Measurements from ENCODE around the gene PSME2.

Gene PSME2

DNA sequence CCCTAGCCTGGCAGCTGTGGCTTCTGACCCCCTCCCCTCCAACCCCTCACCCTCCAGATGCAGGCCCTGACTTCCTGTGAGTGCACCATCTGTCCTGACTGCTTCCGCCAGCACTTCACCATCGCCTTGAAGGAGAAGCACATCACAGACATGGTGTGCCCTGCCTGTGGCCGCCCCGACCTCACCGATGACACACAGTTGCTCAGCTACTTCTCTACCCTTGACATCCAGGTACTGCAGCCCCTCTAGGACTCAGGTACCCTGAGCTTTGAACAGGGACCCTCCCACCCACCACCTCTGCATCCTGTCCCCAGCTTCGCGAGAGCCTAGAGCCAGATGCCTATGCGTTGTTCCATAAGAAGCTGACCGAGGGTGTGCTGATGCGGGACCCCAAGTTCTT is 8.7 kb upstream of the PSME2 start:
- TF ChIP-seq, protein P1, sequence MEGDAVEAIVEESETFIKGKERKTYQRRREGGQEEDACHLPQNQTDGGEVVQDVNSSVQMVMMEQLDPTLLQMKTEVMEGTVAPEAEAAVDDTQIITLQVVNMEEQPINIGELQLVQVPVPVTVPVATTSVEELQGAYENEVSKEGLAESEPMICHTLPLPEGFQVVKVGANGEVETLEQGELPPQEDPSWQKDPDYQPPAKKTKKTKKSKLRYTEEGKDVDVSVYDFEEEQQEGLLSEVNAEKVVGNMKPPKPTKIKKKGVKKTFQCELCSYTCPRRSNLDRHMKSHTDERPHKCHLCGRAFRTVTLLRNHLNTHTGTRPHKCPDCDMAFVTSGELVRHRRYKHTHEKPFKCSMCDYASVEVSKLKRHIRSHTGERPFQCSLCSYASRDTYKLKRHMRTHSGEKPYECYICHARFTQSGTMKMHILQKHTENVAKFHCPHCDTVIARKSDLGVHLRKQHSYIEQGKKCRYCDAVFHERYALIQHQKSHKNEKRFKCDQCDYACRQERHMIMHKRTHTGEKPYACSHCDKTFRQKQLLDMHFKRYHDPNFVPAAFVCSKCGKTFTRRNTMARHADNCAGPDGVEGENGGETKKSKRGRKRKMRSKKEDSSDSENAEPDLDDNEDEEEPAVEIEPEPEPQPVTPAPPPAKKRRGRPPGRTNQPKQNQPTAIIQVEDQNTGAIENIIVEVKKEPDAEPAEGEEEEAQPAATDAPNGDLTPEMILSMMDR (IDR thresholded peaks at IDR 0.05; ENCODE audit: low read depth, low read length), result no peak
- H3K4me3 ChIP-seq (ENCODE audit: low read depth, low read length), result no peak overlapping the region
- in situ Hi-C loops (cut with HindIII; ENCODE audit: low sequenced_read_pairs), result no loop called here
- DNase-seq (ENCODE audit: low read depth, low spot score), result no peak

DNA sequence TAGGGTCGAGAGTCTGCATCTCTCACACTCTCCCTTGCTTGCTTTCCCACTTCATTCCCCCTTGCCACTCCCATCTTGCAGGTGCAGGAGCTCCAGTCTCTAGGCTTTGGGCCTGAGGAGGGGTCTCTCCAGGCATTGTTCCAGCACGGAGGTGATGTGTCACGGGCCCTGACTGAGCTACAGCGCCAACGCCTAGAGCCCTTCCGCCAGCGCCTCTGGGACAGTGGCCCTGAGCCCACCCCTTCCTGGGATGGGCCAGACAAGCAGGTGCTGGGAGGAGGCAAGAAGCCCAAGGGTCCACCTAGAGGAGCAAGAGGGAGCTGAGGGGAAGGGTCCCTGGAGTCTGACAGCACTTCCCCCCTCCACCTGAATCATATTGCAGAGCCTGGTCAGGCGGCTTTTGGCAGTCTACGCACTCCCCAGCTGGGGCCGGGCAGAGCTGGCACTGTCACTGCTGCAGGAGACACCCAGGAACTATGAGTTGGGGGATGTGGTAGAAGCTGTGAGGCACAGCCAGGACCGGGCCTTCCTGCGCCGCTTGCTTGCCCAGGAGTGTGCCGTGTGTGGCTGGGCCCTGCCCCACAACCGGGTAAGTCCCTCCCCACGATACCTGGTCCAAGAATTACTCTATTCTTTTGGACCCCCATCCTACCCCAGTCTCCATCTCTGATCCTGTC is 5.1 kb upstream of the PSME2 start:
- in situ Hi-C loops (cut with HindIII; ENCODE audit: low sequenced_read_pairs), result no loop called here
- TF ChIP-seq, protein P1 (IDR thresholded peaks at IDR 0.05; ENCODE audit: low read depth, low read length), result no peak
- no peak for DNase-seq (ENCODE audit: low read depth, low spot score)
- no peak overlapping the region for H3K4me3 ChIP-seq (ENCODE audit: low read depth, low read length)

DNA sequence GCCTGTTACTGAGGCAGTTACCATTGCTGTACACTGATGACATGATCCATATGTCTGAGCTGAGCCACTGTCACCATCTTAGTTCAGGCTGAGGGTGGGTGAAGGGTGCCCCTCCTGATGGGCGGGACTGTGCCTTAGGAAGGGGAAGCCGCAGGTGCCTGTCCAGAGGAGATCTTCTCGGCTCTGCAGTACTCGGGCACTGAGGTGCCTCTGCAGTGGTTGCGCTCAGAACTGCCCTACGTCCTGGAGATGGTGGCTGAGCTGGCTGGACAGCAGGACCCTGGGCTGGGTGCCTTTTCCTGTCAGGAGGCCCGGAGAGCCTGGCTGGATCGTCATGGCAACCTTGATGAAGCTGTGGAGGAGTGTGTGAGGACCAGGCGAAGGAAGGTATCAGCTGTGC is 4.6 kb upstream of the PSME2 start:
- in situ Hi-C loops (cut with HindIII; ENCODE audit: low sequenced_read_pairs), result no loop called here
- H3K4me3 ChIP-seq (ENCODE audit: low read depth, low read length), result no peak overlapping the region
- TF ChIP-seq, protein P1 (IDR thresholded peaks at IDR 0.05; ENCODE audit: low read depth, low read length), result no peak
- DNase-seq (ENCODE audit: low read depth, low spot score), result no peak

DNA sequence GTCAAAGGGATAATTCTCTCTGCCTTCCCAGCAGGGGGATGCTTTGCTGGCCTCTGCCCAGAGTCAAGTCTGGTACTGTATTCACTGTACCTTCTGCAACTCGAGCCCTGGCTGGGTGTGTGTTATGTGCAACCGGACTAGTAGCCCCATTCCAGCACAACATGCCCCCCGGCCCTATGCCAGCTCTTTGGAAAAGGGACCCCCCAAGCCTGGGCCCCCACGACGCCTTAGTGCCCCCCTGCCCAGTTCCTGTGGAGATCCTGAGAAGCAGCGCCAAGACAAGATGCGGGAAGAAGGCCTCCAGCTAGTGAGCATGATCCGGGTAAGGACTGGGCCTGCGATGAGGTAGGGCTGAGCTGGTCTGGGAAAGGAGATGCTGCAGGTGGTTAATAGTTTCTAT is 4.2 kb upstream of the PSME2 start:
- TF ChIP-seq, protein P1 (IDR thresholded peaks at IDR 0.05; ENCODE audit: low read depth, low read length), result no peak
- no peak for DNase-seq (ENCODE audit: low read depth, low spot score)
- no peak overlapping the region for H3K4me3 ChIP-seq (ENCODE audit: low read depth, low read length)
- in situ Hi-C loops (cut with HindIII; ENCODE audit: low sequenced_read_pairs), result no loop called here

DNA sequence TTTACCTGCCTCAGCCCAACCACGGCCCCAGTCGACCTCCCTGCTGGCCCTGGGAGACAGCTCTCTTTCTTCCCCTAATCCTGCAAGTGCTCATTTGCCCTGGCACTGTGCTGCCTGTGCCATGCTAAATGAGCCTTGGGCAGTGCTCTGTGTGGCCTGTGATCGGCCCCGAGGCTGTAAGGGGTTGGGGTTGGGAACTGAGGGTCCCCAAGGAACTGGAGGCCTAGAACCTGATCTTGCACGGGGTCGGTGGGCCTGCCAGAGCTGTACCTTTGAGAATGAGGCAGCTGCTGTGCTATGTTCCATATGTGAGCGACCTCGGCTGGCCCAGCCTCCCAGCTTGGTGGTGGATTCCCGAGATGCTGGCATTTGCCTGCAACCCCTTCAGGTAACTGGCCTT is 3.7 kb upstream of the PSME2 start:
- in situ Hi-C loops (cut with HindIII; ENCODE audit: low sequenced_read_pairs), result no loop called here

DNA sequence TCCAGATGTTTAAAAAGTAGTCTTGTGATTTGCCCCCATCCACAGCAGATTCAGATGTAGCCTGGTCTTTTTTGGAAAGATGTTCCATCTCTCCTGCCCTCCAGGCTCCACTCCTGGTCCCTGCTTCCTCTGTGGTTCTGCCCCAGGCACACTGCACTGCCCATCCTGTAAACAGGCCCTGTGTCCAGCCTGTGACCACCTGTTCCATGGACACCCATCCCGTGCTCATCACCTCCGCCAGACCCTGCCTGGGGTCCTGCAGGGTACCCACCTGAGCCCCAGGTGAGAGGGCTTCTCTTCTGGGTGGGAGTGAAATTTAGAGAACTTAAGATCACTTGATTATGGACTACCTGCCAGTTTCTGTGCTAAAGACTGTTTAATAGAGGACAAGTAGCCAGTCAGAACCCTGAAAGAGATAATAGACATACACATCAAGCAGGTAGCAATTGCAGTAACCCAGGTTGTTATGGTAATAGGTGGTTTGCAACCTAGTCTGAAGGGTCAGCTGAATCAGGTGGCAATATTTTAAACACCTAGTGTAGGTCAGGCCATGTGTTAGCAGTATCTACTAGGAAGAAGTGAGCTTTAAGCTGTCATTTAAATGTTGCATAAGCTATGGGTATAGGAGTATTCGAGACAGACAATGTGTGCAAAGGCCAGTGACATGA is 3.0 kb upstream of the PSME2 start:
- in situ Hi-C loops (cut with HindIII; ENCODE audit: low sequenced_read_pairs), result no loop called here
- H3K4me3 ChIP-seq (ENCODE audit: low read depth, low read length), result no peak overlapping the region
- TF ChIP-seq, protein P1 (IDR thresholded peaks at IDR 0.05; ENCODE audit: low read depth, low read length), result no peak
- no peak for DNase-seq (ENCODE audit: low read depth, low spot score)

More for the DNA sequence above, 3.7 kb upstream of the PSME2 start:
- DNase-seq (ENCODE audit: low read depth, low spot score), result no peak
- TF ChIP-seq, protein P1 (IDR thresholded peaks at IDR 0.05; ENCODE audit: low read depth, low read length), result no peak
- H3K4me3 ChIP-seq (ENCODE audit: low read depth, low read length), result no peak overlapping the region

Data from astrocyte of the spinal cord (primary cell).